Stromal cell of bone marrow (primary cell): ENCODE data around the gene HEYL.

Experiments used
- DNase-seq: peaks from one replicate; pipeline ENCODE4 v3.0.0-alpha.2; 2012; ENCODE audit warnings: low read depth

Gene HEYL

GRCh38 chr1:39639305-39640130, at the start of gene HEYL:
HEYL (minus strand) TSS chr1:39639643; CDS start chr1:39639625, 18 bp downstream.
- no peak for DNase-seq

GRCh38 chr1:39689214-39689613, 49.8 kb upstream of the HEYL start:
- DNase-seq, result no peak

DNA sequence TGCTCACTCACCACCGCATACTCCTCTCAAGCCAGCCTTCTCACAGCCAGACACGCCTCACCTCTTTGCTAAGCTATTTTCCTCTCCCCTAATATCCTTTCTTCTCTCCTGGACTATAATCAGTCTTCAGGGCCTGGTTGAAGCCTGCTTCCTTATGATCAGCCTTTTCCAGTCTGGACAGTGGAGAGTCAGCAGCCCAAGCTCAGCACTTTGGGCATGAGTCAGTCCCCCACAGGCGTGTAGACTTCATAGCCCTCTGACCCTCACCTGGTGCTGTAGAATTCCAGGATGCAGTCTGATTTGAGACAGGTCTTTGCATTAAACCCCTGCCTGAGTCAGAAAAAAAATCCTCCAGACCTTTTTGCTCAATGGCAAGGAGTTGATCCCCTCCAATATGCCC, 49.3 kb upstream of the HEYL start:
- no peak for DNase-seq

- no peak for DNase-seq
Measured at GRCh38 chr1:39687243-39687642, 47.8 kb upstream of the HEYL start.

DNA sequence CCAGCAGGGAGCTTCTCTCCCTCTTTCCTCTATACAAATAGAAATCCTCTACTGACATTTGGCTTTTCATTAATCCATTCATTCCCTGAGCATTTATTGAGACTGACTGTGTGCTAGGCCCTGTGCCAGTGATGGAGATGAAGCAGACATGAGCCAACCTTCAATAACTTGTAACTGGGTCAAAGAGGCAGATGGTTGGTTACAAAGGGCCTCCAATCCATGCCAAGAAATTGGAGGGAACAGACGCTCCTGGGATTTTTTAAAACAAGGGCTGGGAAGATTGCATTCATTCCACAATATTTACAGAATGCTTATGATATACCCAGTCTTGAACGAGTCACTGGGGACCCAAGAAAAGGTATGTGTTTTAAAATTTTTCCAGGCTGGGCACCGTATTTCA, 45.6 kb upstream of the HEYL start:
- no peak for DNase-seq

DNA sequence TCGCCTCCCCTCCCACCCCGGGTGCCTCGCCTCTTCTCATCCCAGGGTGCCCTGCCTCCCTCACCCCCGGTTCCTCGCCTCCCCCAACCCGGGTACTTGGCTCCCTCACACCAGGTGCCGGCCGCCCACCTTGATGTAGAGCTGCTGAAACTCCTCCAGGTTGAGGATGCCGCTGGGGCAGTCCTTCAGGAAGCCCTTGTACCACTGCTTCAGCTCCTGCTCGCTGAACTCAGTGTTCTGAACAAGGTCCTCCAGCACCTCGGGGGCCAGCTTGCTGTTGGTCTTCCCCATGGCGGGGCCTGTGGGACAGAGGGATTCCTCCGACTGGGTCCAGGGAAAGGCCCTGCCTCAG, 44.8 kb upstream of the HEYL start:
- no peak for DNase-seq

DNA sequence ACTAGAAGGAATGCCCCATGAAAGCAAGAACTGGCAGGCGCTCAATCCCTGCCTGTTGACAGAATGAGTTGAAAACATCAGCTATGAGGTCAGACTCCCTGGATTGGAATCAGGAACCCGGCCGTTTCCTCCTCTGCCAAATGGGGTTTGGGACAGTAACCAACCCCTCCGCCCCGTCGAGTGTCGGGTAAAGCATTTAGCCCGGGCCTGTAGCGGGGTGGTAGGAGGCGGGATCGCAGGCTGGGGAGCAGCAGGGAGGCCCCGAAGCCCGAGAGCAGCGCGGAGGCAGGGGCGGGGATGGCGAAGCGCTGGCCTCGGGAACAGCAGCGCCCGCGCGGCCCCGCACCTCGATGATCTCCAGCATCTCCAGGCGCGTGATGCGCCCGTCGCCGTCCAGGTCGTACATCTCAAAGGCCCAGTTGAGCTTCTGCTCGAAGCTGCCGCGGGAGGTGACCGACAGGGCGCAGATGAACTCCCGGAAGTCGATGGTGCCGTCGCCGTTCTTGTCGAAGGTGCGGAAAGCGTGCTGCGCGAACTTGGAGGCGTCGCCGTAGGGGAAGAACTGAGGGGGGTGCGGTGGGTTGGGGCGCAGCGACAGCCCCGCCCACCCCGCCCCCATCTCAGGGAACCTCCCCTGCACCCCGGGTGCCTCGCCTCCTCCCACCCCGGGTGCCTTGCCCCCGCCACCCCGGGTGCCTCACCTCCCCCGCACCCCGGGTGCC, 44.3 kb upstream of the HEYL start:
- DNase-seq, result no peak

- no peak for DNase-seq
Measured at GRCh38 chr1:39681999-39682398, 42.6 kb upstream of the HEYL start.

GRCh38 chr1:39681294-39681693, 41.9 kb upstream of the HEYL start:
- DNase-seq, result no peak

- DNase-seq, result no peak
Measured at GRCh38 chr1:39680751-39681150, 41.3 kb upstream of the HEYL start.

DNA sequence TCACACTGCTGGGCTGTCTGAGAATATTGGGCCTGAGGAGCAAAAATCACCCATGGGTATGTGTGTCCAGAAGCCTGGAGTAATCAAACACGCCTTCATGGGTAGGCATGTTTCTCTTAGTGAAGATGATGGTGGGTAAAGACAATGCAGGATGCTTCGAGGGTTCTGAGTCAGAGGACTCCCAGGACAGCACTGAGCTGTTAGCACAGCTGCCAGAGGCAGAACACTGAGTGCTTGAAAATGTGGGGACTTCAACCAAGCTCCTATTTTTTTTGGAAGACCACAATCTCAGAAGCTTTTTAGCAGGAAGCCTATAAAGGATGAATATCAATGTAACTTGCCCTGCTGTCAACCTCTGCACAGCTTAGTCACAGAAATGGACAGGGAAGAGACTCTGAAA, 40.4 kb upstream of the HEYL start:
- no peak for DNase-seq

- DNase-seq, result no peak
Measured at GRCh38 chr1:39678889-39679288, 39.4 kb upstream of the HEYL start.

GRCh38 chr1:39677645-39678044, 38.2 kb upstream of the HEYL start:
- no peak for DNase-seq

DNA sequence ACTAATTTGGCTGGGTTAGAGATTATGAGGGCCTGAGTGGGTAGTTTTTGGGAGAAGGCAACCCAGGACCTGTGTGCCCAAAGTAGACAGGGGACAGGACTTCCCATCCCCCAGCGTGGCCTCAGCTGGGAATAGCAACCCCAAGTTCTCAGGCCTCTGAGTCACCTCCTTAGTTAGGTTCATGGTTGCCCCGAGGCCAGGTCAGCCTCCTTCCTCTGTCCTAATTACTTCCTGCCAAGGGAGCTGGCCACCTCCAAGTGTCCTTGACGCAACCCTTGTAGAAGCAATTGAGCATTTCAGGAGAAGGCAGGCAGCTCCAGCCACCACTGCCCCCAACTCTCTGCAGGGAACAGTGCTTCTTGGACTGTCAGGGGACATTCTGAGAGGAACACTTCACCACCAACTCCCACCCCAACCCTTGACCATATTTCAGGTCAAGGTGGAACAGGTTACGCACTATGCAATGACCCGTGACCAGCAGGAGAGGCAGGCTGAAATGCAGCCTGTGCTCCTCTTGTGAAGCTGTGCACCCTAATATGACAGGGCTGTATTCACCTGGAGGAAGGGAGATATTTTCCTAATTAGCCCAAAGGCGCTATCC, 37.6 kb upstream of the HEYL start:
- DNase-seq, result no peak

- DNase-seq, result no peak
Measured at GRCh38 chr1:39675220-39675619, 35.8 kb upstream of the HEYL start.

- DNase-seq, result no peak
Measured at GRCh38 chr1:39673215-39673614, 33.8 kb upstream of the HEYL start.

DNA sequence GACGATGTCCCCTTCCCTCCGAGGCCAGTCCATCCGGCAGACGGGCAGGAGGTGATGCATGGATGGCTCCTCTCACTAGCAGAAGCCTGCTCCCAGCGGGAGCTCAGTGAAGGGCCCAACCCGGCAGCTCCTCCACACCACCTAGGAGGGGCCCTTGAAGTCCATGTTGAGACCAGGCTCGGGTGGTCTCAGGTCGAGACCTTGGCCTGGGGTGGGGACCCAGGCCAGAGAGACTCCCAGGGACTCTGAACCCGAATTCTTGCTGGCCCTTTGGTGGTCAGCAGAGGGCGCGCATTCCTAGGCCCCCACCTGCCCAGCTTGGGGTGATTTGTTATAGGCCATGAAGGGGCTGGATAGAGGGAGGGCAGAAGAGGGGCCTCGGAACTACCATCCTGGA, 33.1 kb upstream of the HEYL start:
- DNase-seq, result no peak

DNA sequence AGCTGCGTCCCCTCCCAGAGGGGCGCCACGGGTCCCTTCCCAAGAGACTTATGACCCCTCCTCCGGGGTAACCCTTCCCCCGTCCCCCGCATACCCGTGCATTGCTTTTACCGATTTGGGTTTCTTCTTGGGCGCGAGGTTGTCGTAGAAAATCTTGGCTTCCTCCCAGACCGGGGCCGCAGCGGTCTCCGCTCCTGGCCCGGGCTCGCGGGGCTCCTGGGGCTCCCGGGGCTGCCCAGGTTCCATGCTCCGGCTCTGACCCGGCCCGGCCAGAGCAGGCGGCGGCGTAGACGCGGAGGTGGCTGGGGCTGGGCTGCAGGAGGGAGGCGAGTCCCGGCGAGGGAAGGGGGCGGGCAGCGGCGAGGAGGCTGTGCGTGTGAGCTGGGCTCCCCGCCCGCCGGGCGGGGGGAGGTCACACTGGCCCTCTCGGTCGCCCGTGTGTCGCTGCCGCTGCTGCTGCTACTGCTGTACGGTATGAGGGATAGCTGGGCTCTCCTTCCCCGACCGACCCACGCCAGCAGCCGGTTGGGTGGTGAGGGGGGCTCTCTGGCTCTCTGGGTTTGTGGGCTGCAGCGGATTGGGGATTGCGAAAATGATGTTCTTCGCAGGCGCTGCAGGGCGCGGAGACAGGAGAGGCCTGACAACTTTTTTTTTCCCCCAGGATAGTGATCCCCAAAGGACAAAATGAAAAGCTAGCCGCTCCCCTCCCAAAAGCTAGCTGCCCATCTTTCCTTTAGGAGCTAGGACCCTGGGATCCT, 32.5 kb upstream of the HEYL start, which contains the start of gene NT5C1A:
Gene NT5C1A (minus strand): TSS at position 315 of the 758 bp plus-strand sequence. CDS start 69 bp downstream, at position 246.
- DNase-seq, result no peak

DNA sequence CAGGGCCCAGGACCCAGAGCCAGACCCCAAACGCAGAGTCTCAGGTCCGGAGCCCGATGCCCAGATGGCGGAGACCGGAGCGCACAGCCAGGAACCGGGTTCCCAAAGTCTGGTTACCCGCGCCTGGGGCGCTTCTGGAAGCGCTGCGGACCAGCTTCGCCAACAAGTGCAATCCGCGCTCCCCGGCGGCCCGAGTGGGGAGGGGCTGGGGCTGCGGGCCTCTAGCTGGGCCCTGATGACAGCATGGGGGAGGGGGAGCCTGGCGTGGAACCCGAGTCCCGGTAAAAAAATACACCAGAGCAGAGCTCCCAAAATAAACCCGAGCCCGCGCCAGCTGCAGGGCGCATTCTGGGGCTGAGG, 32.0 kb upstream of the HEYL start:
- no peak for DNase-seq

DNA sequence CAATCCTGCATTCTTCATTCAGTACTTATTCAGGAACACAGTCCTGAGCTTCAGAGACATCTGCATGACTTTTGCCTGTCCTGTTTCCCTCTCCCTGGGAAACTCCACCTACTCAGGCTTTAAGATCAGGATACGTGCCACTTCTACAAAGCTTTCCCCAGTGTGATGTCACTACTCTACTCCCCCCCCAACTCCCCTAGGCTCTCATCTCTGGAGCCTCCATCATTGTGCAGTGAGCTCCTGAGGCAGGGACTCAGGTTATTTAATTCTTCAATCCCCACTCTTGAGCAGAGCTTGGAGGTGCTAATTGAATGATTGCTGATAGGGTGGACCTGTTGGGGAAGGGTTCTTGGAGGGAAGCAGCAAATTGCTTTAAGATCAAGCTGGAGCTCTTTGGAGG, 31.2 kb upstream of the HEYL start:
- DNase-seq, result no peak

GRCh38 chr1:39668894-39669293, 29.5 kb upstream of the HEYL start:
- DNase-seq, result no peak

DNA sequence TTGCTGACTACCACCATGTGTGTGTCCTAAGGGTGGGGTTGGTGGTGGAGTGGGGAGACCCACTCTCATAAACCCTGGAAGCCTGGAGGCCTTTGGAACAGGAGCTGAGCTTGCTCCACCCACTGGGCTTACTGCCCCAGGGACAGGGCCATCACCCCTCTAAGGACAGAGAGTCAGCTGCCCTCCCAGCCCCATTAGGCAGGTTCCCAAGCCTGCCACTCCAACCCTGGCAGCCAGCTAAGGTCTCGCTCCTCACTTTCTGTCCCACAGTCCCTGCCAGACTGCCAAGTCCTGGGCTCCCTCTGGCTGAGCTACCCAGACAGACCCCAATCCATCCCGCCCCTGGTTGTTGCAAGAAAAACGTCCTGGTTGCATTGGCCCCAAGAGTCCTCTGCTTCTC, 28.7 kb upstream of the HEYL start:
- DNase-seq, result no peak

- no peak for DNase-seq
Measured at GRCh38 chr1:39666772-39667171, 27.3 kb upstream of the HEYL start.
